Uterus (tissue), 2 donors: ENCODE data around the gene RBBP7.

Source experiments
- CTCF ChIP-seq, 4 experiments: fragments of 200-600 bp in 2 of 4; fragments of 450-650 bp in 2 of 4; sonication (generic) in 2 of 4; IDR thresholded peaks; one replicate each; pipeline ENCODE4 v1.5.1; 2016 to 2019; ENCODE audit warnings: antibody characterized with exemption in 4 of 4, mild to moderate bottlenecking in 2 of 4, moderate library complexity in 1 of 4
- POLR2A ChIP-seq, 2 donors: fragments of 450-650 bp; IDR thresholded peaks; one replicate each; pipeline ENCODE4 v1.6.1; 2016; ENCODE audit warnings: antibody characterized with exemption in 2 of 2, mild to moderate bottlenecking in 1 of 2, moderate library complexity in 1 of 2

GRCh38 chrX:16916561-16916960 lies 46.4 kb upstream of the RBBP7 start:
- TF ChIP-seq CTCF (IDR thresholded peaks at IDR 0.05) (no peak), POLR2A (IDR thresholded peaks at IDR 0.05) (no peak)
